ENCODE results near the gene RAB44. TPM values are rescaled to one million over a fixed set of nuclear protein-coding genes. Genes with fewer than 3 reads are reported as not detected.

The RAB44 gene
- total and polyA plus RNA-seq, 7 donors: 0.01 to 0.06 TPM; not detected in 5

- H3K9me3 ChIP-seq: no peaks in the 10 kb centered on the region
- DNase-seq (no peak), ATAC-seq (no peak)
- no peaks in the 10 kb centered on the region for H3K36me3 ChIP-seq (ENCODE audit: insufficient read depth in 1 of 2, low read depth in 1 of 2)
- no peak overlapping the region for H3K4me3 ChIP-seq
- intact Hi-C loops (cut with DNase I): loop anchor here (5.0 to 10.0 kb wide), 4 partner anchors 58 to 330 kb away; partner anchors contain the start of gene RAB44 (in 1 of the 2)
- WGBS, 3 donors: 89 to 94% (median 92%) methylated on average over 9 of the region's 9 CpGs
- no peak overlapping the region for H3K27ac ChIP-seq
- TF ChIP-seq, protein P1, sequence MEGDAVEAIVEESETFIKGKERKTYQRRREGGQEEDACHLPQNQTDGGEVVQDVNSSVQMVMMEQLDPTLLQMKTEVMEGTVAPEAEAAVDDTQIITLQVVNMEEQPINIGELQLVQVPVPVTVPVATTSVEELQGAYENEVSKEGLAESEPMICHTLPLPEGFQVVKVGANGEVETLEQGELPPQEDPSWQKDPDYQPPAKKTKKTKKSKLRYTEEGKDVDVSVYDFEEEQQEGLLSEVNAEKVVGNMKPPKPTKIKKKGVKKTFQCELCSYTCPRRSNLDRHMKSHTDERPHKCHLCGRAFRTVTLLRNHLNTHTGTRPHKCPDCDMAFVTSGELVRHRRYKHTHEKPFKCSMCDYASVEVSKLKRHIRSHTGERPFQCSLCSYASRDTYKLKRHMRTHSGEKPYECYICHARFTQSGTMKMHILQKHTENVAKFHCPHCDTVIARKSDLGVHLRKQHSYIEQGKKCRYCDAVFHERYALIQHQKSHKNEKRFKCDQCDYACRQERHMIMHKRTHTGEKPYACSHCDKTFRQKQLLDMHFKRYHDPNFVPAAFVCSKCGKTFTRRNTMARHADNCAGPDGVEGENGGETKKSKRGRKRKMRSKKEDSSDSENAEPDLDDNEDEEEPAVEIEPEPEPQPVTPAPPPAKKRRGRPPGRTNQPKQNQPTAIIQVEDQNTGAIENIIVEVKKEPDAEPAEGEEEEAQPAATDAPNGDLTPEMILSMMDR (IDR thresholded peaks at IDR 0.05): no peak
- H3K27me3 ChIP-seq (ENCODE audit: insufficient read depth in 3 of 3, low read length in 2 of 3): no peaks in the 10 kb centered on the region
- H3K4me1 ChIP-seq: peaks cover 26% of the 10 kb centered on the region
Observed at GRCh38 chr6:36754582-36755434, 57.2 kb downstream of the RAB44 start.

- no peak overlapping the region for H3K27ac ChIP-seq
- no peak overlapping the region for H3K4me3 ChIP-seq
- 74 to 78% (median 75%) methylated on average over 19 of the region's 19 CpGs for WGBS, 3 donors
- H3K9me3 ChIP-seq: no peaks in the 10 kb centered on the region
- ATAC-seq (no peak), DNase-seq (peak in 1 of 2 donors; percentile 36)
- intact Hi-C loops (cut with DNase I): loop anchor here (5.0 to 10.0 kb wide), 3 partner anchors 73 to 331 kb away; no protein-coding TSS in a partner anchor
- H3K4me1 ChIP-seq: peaks cover 26% of the 10 kb centered on the region
- no peaks in the 10 kb centered on the region for H3K27me3 ChIP-seq (ENCODE audit: insufficient read depth in 3 of 3, low read length in 2 of 3)
- H3K36me3 ChIP-seq (ENCODE audit: insufficient read depth in 1 of 2, low read depth in 1 of 2): no peaks in the 10 kb centered on the region
- TF ChIP-seq, protein P1 (IDR thresholded peaks at IDR 0.05): no peak
Observed at GRCh38 chr6:36755435-36756348, 58.1 kb downstream of the RAB44 start.

- H3K27me3 ChIP-seq (ENCODE audit: insufficient read depth in 3 of 3, low read length in 2 of 3): no peaks in the 10 kb centered on the region
Observed at GRCh38 chr6:36756786-36757185, 59.2 kb downstream of the RAB44 start.

GRCh38 chr6:36757206-36757605 lies 59.6 kb downstream of the RAB44 start:
- Histone ChIP-seq H3K36me3 (ENCODE audit: insufficient read depth in 1 of 2, low read depth in 1 of 2) (no peaks in the 10 kb centered on the region), H3K27me3 (ENCODE audit: insufficient read depth in 3 of 3, low read length in 2 of 3) (no peaks in the 10 kb centered on the region), H3K27ac (no peak overlapping the region), H3K4me1 (peaks cover 21% of the 10 kb centered on the region), H3K9me3 (no peaks in the 10 kb centered on the region), H3K4me3 (no peak overlapping the region)
- 71 to 85% (median 74%) methylated on average over 4 of the region's 4 CpGs for WGBS, 3 donors
- DNase-seq: no peak
- ATAC-seq: no peak
- intact Hi-C loops (cut with DNase I): loop anchor here (5.0 to 10.0 kb wide), 3 partner anchors 75 to 332 kb away; no protein-coding TSS in a partner anchor
- TF ChIP-seq, protein P1 (IDR thresholded peaks at IDR 0.05): no peak

More at GRCh38 chr6:36756786-36757185, 59.2 kb downstream of the RAB44 start:
- peaks cover 25% of the 10 kb centered on the region for H3K4me1 ChIP-seq
- DNase-seq: no peak
- no peak overlapping the region for H3K4me3 ChIP-seq
- intact Hi-C loops (cut with DNase I): loop anchor here (5.0 to 10.0 kb wide), 3 partner anchors 74 to 332 kb away; no protein-coding TSS in a partner anchor
- H3K9me3 ChIP-seq: no peaks in the 10 kb centered on the region
- 70 to 82% (median 72%) methylated on average over 8 of the region's 8 CpGs for WGBS, 3 donors
- no peak for ATAC-seq
- no peak overlapping the region for H3K27ac ChIP-seq
- TF ChIP-seq, protein P1 (IDR thresholded peaks at IDR 0.05): no peak
- H3K36me3 ChIP-seq (ENCODE audit: insufficient read depth in 1 of 2, low read depth in 1 of 2): no peaks in the 10 kb centered on the region

Data from psoas muscle (tissue), 8 donors.